Measurements from ENCODE around the gene PPP3R1.

Gene PPP3R1

GRCh38 chr2:68253219-68254068, 1.1 kb upstream of the PPP3R1 start:
- peak; percentile 35 for DNase-seq

GRCh38 chr2:68251855-68252399, 405 bp downstream of the PPP3R1 start:
- DNase-seq = peak; percentile 52

- peak; percentile 75 for DNase-seq
Measured at GRCh38 chr2:68251187-68251854, 1.0 kb downstream of the PPP3R1 start.

GRCh38 chr2:68250652-68251186, 1.6 kb downstream of the PPP3R1 start:
- no peak for DNase-seq

- no peak for DNase-seq
Measured at GRCh38 chr2:68250196-68250595, 2.1 kb downstream of the PPP3R1 start.

GRCh38 chr2:68248806-68249205, 3.5 kb downstream of the PPP3R1 start:
- no peak for DNase-seq

GRCh38 chr2:68248361-68248760, 4.0 kb downstream of the PPP3R1 start:
- DNase-seq = no peak

- DNase-seq = no peak
Measured at GRCh38 chr2:68246396-68246795, 5.9 kb downstream of the PPP3R1 start.

GRCh38 chr2:68245672-68246071, 6.7 kb downstream of the PPP3R1 start:
- no peak for DNase-seq

- no peak for DNase-seq
Measured at GRCh38 chr2:68245066-68245465, 7.3 kb downstream of the PPP3R1 start.

GRCh38 chr2:68244456-68244855, 7.9 kb downstream of the PPP3R1 start:
- DNase-seq = no peak

GRCh38 chr2:68241732-68242131, 10.6 kb downstream of the PPP3R1 start:
- DNase-seq = no peak

- no peak for DNase-seq
Measured at GRCh38 chr2:68240446-68240845, 11.9 kb downstream of the PPP3R1 start.

- DNase-seq = no peak
Measured at GRCh38 chr2:68238955-68239822, 13.1 kb downstream of the PPP3R1 start.

GRCh38 chr2:68237976-68238580, 14.3 kb downstream of the PPP3R1 start:
- DNase-seq = no peak

GRCh38 chr2:68237404-68237803, 14.9 kb downstream of the PPP3R1 start:
- DNase-seq = no peak

- no peak for DNase-seq
Measured at GRCh38 chr2:68236876-68237275, 15.5 kb downstream of the PPP3R1 start.

- DNase-seq = no peak
Measured at GRCh38 chr2:68236103-68236734, 16.1 kb downstream of the PPP3R1 start.

GRCh38 chr2:68235090-68235489, 17.2 kb downstream of the PPP3R1 start:
- DNase-seq = no peak

GRCh38 chr2:68234405-68234804, 17.9 kb downstream of the PPP3R1 start:
- DNase-seq = no peak

GRCh38 chr2:68231061-68231372, 21.3 kb downstream of the PPP3R1 start:
- no peak for DNase-seq
